ENCODE data around the gene F5.

DNA sequence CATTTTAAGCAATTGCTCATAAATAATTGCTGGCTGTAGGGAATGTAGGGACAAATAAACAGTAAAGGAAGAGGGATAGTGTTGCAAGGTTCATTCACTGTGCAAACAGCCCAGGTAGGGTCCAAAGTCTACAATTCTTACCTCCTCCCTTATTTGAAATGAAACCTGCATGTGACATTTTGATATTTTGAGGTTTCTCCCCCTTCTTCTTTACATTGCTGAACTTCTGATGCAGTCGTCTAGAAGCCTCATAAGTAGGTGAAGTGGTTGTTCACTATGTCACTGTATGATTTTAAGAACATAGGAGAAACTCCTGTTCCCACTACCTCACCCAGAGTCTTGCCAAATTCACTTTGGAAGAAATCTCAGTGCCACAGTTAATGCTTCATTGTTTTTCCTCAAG, 16.1 kb downstream of the F5 start:
- TF ChIP-seq, protein P1, sequence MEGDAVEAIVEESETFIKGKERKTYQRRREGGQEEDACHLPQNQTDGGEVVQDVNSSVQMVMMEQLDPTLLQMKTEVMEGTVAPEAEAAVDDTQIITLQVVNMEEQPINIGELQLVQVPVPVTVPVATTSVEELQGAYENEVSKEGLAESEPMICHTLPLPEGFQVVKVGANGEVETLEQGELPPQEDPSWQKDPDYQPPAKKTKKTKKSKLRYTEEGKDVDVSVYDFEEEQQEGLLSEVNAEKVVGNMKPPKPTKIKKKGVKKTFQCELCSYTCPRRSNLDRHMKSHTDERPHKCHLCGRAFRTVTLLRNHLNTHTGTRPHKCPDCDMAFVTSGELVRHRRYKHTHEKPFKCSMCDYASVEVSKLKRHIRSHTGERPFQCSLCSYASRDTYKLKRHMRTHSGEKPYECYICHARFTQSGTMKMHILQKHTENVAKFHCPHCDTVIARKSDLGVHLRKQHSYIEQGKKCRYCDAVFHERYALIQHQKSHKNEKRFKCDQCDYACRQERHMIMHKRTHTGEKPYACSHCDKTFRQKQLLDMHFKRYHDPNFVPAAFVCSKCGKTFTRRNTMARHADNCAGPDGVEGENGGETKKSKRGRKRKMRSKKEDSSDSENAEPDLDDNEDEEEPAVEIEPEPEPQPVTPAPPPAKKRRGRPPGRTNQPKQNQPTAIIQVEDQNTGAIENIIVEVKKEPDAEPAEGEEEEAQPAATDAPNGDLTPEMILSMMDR (IDR thresholded peaks at IDR 0.05) = no peak
- no peak for TF ChIP-seq POLR2A (IDR thresholded peaks at IDR 0.05)

All from lower leg skin (tissue), 3 donors.